Hepatocyte (in vitro differentiated cells): Measurements from ENCODE around the gene TRHDE. TPM values are rescaled to one million over a fixed set of nuclear protein-coding genes. Genes with fewer than 3 reads are reported as not detected.
A peak's percentile ranks its signal among the peaks of the same experiment; 100 is the strongest.

Experiments
- DNase-seq: peaks from one replicate; pipeline ENCODE4 v3.0.0-alpha.2; 2016; ENCODE audit warnings: low spot score
- H2AFZ ChIP-seq: fragments of 200-600 bp; sonication (generic); 2 replicates; pipeline ENCODE4 v1.6.0; 2016; ENCODE audit warnings: antibody characterized with exemption, mild to moderate bottlenecking
- H3K27ac ChIP-seq: fragments of 200-600 bp; sonication (generic); 2 replicates; pipeline ENCODE4 v1.5.1; 2016; ENCODE audit warnings: mild to moderate bottlenecking
- H3K27me3 ChIP-seq: fragments of 200-600 bp; sonication (generic); 2 replicates; pipeline ENCODE4 v1.6.1; 2016
- H3K36me3 ChIP-seq: fragments of 200-600 bp; sonication (generic); replicated peaks from 2 replicates; pipeline ENCODE4 v1.5.1; 2016; ENCODE audit warnings: low read depth; ENCODE audit not compliant: insufficient read depth
- H3K4me1 ChIP-seq: fragments of 200-600 bp; sonication (generic); 2 replicates; pipeline ENCODE4 v1.5.1; 2016; ENCODE audit warnings: mild to moderate bottlenecking, moderate library complexity; ENCODE audit not compliant: insufficient read depth
- H3K4me2 ChIP-seq: fragments of 200-600 bp; sonication (generic); 2 replicates; pipeline ENCODE4 v1.6.0; 2016
- H3K4me3 ChIP-seq: fragments of 200-600 bp; sonication (generic); 2 replicates; pipeline ENCODE4 v1.5.1; 2016; ENCODE audit warnings: mild to moderate bottlenecking
- H3K79me2 ChIP-seq: fragments of 200-600 bp; sonication (generic); 2 replicates; pipeline ENCODE4 v1.6.0; 2017; ENCODE audit warnings: mild to moderate bottlenecking
- H3K9me2 ChIP-seq: fragments of 200-600 bp; sonication (generic); replicated peaks from 2 replicates; pipeline ENCODE4 v1.6.0; 2017; ENCODE audit warnings: mild to moderate bottlenecking; ENCODE audit not compliant: insufficient read depth
- H3K9me3 ChIP-seq: fragments of 200-600 bp; sonication (generic); 2 replicates; pipeline ENCODE4 v1.5.1; 2016; ENCODE audit warnings: low read depth, mild to moderate bottlenecking
- H4K20me1 ChIP-seq: fragments of 200-600 bp; sonication (generic); 2 replicates; pipeline ENCODE4 v1.6.0; 2016; ENCODE audit warnings: mild to moderate bottlenecking; ENCODE audit not compliant: insufficient read depth, poor library complexity, severe bottlenecking
- EZH2 ChIP-seq: fragments of 200-600 bp; sonication (generic); IDR thresholded peaks from 2 replicates; pipeline ENCODE4 v1.6.1; 2016; ENCODE audit warnings: antibody characterized with exemption, mild to moderate bottlenecking, borderline replicate concordance
- EZH2phosphoT487 ChIP-seq: fragments of 200-600 bp; sonication (generic); IDR thresholded peaks from one replicate; pipeline ENCODE4 v1.6.1; 2018; ENCODE audit warnings: antibody characterized with exemption, mild to moderate bottlenecking, low read depth, moderate library complexity; ENCODE audit not compliant: unreplicated experiment, severe bottlenecking
- WGBS: methylation state at CpG from one replicate; pipeline ENCODE4 v1.1.6; 2016; ENCODE audit warnings: low lambda C conversion rate; ENCODE audit errors: missing lambda C conversion rate; 5-methylcytosine and 5-hydroxymethylcytosine counted together
- polyA plus RNA-seq: library from polyadenylated mRNA; unstranded; fragments of >200 nt; fragmentation: Nextera tagmentation; extraction: Ambion mirVana; gene quantifications from 2 replicates; pipeline ENCODE4 v1.2.1, GENCODE V29; 2016
- total RNA-seq: library from RNA; depleted of rRNA; stranded (reverse); fragments of >200 nt; gene quantifications from 2 replicates; pipeline ENCODE4 v1.2.3, GENCODE V29; 2014
- TF ChIP-seq, protein P1 (sequence below): fragments of 200-600 bp; sonication (generic); IDR thresholded peaks from 2 replicates; pipeline ENCODE4 v1.5.1; 2016; ENCODE audit warnings: antibody characterized with exemption, mild to moderate bottlenecking; ENCODE audit not compliant: poor library complexity

Gene TRHDE
- total and polyA plus RNA-seq, 2 experiments from 2014 or later, result 1.3 to 5.0 TPM

GRCh38 chr12:72304751-72305150 is 32.6 kb downstream of the TRHDE start:
- Histone ChIP-seq H3K9me2 (no peaks in the 10 kb centered on the region), H2AFZ (no peak overlapping the region), H3K79me2 (no peaks in the 10 kb centered on the region), H3K27me3 (no peaks in the 10 kb centered on the region), H3K4me2 (no peak overlapping the region), H3K36me3 (no peaks in the 10 kb centered on the region), H3K4me3 (no peak overlapping the region), H3K9me3 (no peaks in the 10 kb centered on the region), H4K20me1 (no peaks in the 10 kb centered on the region), H3K4me1 (no peaks in the 10 kb centered on the region), H3K27ac (no peak overlapping the region)
- DNase-seq, result no peak
- TF ChIP-seq EZH2, result no peak
- WGBS, result 42% methylated on average over 2 of the region's 2 CpGs

DNA sequence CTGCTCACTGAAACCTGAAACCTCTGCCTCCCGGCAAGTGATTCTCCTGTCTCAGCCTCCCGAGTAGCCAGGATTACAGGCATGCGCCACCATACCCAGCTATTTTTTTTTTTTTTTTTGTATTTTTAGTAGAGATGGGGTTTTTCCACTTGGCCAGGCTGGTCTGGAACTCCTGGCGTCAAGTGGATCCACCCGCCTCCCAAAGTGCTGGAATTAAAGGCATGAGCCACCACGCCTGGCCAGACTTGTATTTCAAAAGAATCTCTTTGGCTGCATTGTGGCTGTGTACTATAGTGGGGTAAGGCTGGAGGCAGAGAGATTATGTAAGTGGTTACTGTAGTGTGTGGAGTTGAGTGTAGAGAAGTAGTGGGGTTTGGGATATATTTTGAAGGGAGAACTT is 35.1 kb downstream of the TRHDE start:
- Histone ChIP-seq H2AFZ (no peak overlapping the region), H3K4me2 (no peak overlapping the region), H3K79me2 (no peaks in the 10 kb centered on the region), H3K4me1 (no peaks in the 10 kb centered on the region), H3K9me2 (no peaks in the 10 kb centered on the region), H3K4me3 (no peak overlapping the region), H3K27ac (no peak overlapping the region), H3K27me3 (no peaks in the 10 kb centered on the region), H4K20me1 (no peaks in the 10 kb centered on the region), H3K9me3 (no peaks in the 10 kb centered on the region), H3K36me3 (no peaks in the 10 kb centered on the region)
- DNase-seq, result no peak
- WGBS, result 83% methylated on average over 6 of the region's 6 CpGs
- TF ChIP-seq, protein P1, sequence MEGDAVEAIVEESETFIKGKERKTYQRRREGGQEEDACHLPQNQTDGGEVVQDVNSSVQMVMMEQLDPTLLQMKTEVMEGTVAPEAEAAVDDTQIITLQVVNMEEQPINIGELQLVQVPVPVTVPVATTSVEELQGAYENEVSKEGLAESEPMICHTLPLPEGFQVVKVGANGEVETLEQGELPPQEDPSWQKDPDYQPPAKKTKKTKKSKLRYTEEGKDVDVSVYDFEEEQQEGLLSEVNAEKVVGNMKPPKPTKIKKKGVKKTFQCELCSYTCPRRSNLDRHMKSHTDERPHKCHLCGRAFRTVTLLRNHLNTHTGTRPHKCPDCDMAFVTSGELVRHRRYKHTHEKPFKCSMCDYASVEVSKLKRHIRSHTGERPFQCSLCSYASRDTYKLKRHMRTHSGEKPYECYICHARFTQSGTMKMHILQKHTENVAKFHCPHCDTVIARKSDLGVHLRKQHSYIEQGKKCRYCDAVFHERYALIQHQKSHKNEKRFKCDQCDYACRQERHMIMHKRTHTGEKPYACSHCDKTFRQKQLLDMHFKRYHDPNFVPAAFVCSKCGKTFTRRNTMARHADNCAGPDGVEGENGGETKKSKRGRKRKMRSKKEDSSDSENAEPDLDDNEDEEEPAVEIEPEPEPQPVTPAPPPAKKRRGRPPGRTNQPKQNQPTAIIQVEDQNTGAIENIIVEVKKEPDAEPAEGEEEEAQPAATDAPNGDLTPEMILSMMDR, result no peak
- TF ChIP-seq EZH2 (no peak), EZH2phosphoT487 (no peak)

- TF ChIP-seq EZH2 (no peak), EZH2phosphoT487 (no peak)
- TF ChIP-seq, protein P1, result no peak
- 66% methylated on average over 5 of the region's 5 CpGs for WGBS
- Histone ChIP-seq H3K79me2 (no peaks in the 10 kb centered on the region), H2AFZ (no peak overlapping the region), H3K4me3 (no peak overlapping the region), H4K20me1 (no peaks in the 10 kb centered on the region), H3K27ac (no peak overlapping the region), H3K9me2 (no peaks in the 10 kb centered on the region), H3K4me1 (peaks cover 8% of the 10 kb centered on the region), H3K9me3 (no peaks in the 10 kb centered on the region), H3K36me3 (no peaks in the 10 kb centered on the region), H3K27me3 (no peaks in the 10 kb centered on the region), H3K4me2 (peak overlapping the region; percentile 18)
- peak; percentile 18 for DNase-seq
These were observed 39.8 kb downstream of the TRHDE start for GRCh38 chr12:72311946-72312345.

DNA sequence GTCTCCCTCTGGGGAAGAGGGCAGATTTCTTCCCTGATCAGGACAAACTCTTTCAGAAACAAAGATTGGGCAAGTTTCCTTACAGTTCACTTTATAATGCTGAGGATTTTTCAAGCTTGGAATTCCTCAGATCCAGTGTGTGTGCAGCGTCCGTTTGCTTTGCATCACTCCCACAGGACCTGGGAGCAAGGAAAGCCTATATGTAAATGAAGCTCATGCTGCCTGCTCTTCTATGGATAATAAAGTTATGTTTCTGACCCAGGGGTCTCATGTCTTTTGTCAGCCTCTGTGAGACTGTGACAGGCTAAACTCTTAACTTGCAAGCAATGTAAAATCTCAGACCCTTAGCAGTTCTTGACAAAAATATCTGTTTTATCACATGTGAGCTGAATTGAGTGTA is 41.6 kb downstream of the TRHDE start:
- peaks cover 8% of the 10 kb centered on the region for H3K4me1 ChIP-seq
- TF ChIP-seq, protein P1, result no peak
- TF ChIP-seq EZH2, result no peak
- no peak for TF ChIP-seq EZH2phosphoT487
- no peak overlapping the region for H3K4me3 ChIP-seq
- H2AFZ ChIP-seq, result no peak overlapping the region
- no peaks in the 10 kb centered on the region for H3K27me3 ChIP-seq
- no peaks in the 10 kb centered on the region for H3K9me3 ChIP-seq
- 16% methylated on average over 2 of the region's 2 CpGs for WGBS
- no peaks in the 10 kb centered on the region for H3K36me3 ChIP-seq
- H3K79me2 ChIP-seq, result no peaks in the 10 kb centered on the region
- H4K20me1 ChIP-seq, result no peaks in the 10 kb centered on the region
- DNase-seq, result peak; percentile 22
- peak overlapping the region; percentile 15 for H3K4me2 ChIP-seq
- no peaks in the 10 kb centered on the region for H3K9me2 ChIP-seq
- H3K27ac ChIP-seq, result no peak overlapping the region
